ENCODE measurements around the gene NGLY1.

DNA sequence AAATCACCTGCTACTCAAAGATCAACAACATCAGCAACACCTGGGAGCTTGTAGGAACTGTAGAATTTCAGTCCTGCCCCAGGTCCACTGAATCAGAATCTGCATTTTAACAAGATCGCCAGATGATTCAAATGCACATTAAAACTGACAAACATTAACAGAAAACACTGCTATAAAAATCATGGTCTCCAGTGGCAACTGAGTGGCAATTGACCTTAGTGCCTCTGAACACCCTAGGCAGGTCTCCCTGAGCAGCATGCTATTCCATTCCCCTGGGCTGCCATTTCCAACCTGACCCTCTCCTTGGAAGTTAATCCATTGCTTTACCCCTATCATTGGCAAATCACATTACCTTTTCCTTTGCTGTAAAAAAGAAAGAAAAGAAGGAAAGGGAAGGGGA lies 95.5 kb downstream of the NGLY1 start:
- TF ChIP-seq, protein P1, sequence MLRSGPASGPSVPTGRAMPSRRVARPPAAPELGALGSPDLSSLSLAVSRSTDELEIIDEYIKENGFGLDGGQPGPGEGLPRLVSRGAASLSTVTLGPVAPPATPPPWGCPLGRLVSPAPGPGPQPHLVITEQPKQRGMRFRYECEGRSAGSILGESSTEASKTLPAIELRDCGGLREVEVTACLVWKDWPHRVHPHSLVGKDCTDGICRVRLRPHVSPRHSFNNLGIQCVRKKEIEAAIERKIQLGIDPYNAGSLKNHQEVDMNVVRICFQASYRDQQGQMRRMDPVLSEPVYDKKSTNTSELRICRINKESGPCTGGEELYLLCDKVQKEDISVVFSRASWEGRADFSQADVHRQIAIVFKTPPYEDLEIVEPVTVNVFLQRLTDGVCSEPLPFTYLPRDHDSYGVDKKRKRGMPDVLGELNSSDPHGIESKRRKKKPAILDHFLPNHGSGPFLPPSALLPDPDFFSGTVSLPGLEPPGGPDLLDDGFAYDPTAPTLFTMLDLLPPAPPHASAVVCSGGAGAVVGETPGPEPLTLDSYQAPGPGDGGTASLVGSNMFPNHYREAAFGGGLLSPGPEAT (IDR thresholded peaks at IDR 0.05; ENCODE audit: low read depth), result no peak
- TF ChIP-seq POLR2A (IDR thresholded peaks at IDR 0.05; ENCODE audit: low read depth, low read length) (no peak), SPI1 (IDR thresholded peaks at IDR 0.05; ENCODE audit: borderline replicate concordance, insufficient read depth, low read depth, low read length) (no peak), POLR2AphosphoS5 (IDR thresholded peaks at IDR 0.05; ENCODE audit: low read length) (no peak), SRF (IDR thresholded peaks at IDR 0.05; ENCODE audit: low read depth in 2 of 2, low read length in 2 of 2) (no peak)
- TF ChIP-seq, protein P2, sequence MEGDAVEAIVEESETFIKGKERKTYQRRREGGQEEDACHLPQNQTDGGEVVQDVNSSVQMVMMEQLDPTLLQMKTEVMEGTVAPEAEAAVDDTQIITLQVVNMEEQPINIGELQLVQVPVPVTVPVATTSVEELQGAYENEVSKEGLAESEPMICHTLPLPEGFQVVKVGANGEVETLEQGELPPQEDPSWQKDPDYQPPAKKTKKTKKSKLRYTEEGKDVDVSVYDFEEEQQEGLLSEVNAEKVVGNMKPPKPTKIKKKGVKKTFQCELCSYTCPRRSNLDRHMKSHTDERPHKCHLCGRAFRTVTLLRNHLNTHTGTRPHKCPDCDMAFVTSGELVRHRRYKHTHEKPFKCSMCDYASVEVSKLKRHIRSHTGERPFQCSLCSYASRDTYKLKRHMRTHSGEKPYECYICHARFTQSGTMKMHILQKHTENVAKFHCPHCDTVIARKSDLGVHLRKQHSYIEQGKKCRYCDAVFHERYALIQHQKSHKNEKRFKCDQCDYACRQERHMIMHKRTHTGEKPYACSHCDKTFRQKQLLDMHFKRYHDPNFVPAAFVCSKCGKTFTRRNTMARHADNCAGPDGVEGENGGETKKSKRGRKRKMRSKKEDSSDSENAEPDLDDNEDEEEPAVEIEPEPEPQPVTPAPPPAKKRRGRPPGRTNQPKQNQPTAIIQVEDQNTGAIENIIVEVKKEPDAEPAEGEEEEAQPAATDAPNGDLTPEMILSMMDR (IDR thresholded peaks at IDR 0.05 in 2 of 3, conservative IDR thresholded peaks at IDR 0.05 in 1 of 3; ENCODE audit: control insufficient read depth in 2 of 3, extremely low read depth in 1 of 3, insufficient read depth in 1 of 3, low read depth in 3 of 3, low read length in 3 of 3), result no peak

Measured in GM12878 (cell line).